Measurements from ENCODE around the gene EXPH5. TPM values are rescaled to one million over a fixed set of nuclear protein-coding genes. Genes with fewer than 3 reads are reported as not detected.

The EXPH5 gene
- total and polyA plus RNA-seq, 2 donors (not counting 1 experiment from before 2014, with no cell fraction given) = 0.12 to 0.37 TPM

DNA sequence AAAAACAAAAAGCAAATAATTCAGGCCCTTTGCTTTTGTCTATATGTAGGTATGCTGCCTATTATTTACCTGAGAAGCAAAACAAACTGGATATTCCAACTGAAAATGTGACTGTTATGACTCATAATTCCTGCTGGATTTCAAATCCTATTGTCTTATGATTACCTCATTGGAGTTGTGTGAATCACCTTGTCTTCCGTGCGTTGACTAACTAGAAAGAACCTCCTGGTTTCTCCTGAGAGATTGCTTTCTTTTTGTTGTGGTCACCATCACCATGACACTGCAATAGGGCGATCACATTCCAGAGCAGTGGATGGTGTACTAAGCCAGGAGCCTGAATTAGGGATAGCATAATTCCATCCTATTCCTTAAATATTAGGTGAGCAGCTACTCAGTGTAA, 23.0 kb upstream of the EXPH5 start:
- Mint-ChIP-seq H3K4me1 (no peaks in the 10 kb centered on the region), H3K27me3 (peaks cover 40% of the 10 kb centered on the region), H3K27ac (no peak overlapping the region), H3K9me3 (ENCODE audit: insufficient read depth) (no peaks in the 10 kb centered on the region), H3K4me3 (no peak overlapping the region)
- Histone ChIP-seq H3K9me3 (ENCODE audit: control extremely low read depth in 1 of 3, control insufficient read depth in 2 of 3, insufficient read depth in 1 of 3, low read length in 2 of 3) (no peaks in the 10 kb centered on the region), H4K20me1 (ENCODE audit: control insufficient read depth, insufficient read depth, low read length, poor library complexity, severe bottlenecking) (no peaks in the 10 kb centered on the region), H3K79me2 (ENCODE audit: control insufficient read depth, insufficient read depth, low read length) (no peaks in the 10 kb centered on the region), H3K9ac (ENCODE audit: low read length) (no peak overlapping the region), H2AFZ (ENCODE audit: insufficient read depth, low read depth, low read length, poor library complexity, severe bottlenecking) (no peak overlapping the region), H3K4me1 (ENCODE audit: control insufficient read depth in 2 of 2, insufficient read depth in 2 of 2, low read length in 2 of 2) (no peaks in the 10 kb centered on the region), H3K27ac (ENCODE audit: low read length in 2 of 2) (no peak overlapping the region), H3K4me2 (replicated peaks; ENCODE audit: low read depth, low read length, poor library complexity, severe bottlenecking) (no peak overlapping the region), H3K27me3 (replicated peaks in 1 of 4; ENCODE audit: control extremely low read depth in 1 of 4, control insufficient read depth in 3 of 4, insufficient read depth in 4 of 4, low read length in 3 of 4) (peaks cover 0 to 7% (median 0%) of the 10 kb centered on the region in 4 experiments), H3K4me3 (ENCODE audit: control extremely low read depth in 1 of 5, extremely low read depth in 1 of 5, insufficient read depth in 1 of 5, low read depth in 2 of 5, low read length in 4 of 5) (no peak overlapping the region), H3K36me3 (replicated peaks in 1 of 2; ENCODE audit: control extremely low read depth in 1 of 2, control insufficient read depth in 1 of 2, extremely low read depth in 1 of 2, insufficient read depth in 2 of 2, low read length in 1 of 2) (no peaks in the 10 kb centered on the region)
- DNase-seq (no peak), ATAC-seq (ENCODE audit: low read depth) (no peak)
- 83% methylated on average over 2 of the region's 3 CpGs for WGBS (ENCODE audit: insufficient coverage)
- ChIA-PET POLR2A (no interaction called here), CTCF (no interaction called here)
- intact Hi-C loops (cut with micrococcal nuclease) = no loop called here
- TF ChIP-seq, protein P1, sequence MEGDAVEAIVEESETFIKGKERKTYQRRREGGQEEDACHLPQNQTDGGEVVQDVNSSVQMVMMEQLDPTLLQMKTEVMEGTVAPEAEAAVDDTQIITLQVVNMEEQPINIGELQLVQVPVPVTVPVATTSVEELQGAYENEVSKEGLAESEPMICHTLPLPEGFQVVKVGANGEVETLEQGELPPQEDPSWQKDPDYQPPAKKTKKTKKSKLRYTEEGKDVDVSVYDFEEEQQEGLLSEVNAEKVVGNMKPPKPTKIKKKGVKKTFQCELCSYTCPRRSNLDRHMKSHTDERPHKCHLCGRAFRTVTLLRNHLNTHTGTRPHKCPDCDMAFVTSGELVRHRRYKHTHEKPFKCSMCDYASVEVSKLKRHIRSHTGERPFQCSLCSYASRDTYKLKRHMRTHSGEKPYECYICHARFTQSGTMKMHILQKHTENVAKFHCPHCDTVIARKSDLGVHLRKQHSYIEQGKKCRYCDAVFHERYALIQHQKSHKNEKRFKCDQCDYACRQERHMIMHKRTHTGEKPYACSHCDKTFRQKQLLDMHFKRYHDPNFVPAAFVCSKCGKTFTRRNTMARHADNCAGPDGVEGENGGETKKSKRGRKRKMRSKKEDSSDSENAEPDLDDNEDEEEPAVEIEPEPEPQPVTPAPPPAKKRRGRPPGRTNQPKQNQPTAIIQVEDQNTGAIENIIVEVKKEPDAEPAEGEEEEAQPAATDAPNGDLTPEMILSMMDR (IDR thresholded peaks at IDR 0.05) = no peak
- no peak for TF ChIP-seq EZH2 (IDR thresholded peaks at IDR 0.05; ENCODE audit: borderline replicate concordance, insufficient read depth, low read depth, low read length, poor library complexity, severe bottlenecking)

DNA sequence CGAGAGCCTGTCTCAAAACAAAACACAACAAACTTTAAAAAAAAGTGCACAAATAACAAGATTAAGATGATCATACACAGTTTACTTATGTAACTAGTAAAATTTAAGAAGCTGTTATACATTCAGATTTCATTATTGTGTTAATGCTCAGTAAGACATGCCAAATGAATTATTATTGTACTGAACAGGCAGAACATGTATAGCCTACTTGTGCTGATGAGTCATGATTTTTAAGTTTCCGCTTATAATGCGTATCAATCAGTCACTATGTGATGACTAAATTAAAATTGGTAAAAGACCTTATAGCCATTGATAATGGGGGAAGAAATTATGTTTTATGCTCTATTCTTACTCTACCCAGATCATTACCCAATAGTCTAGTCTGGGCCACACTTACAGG, 20.5 kb upstream of the EXPH5 start:
- Histone ChIP-seq H3K9ac (ENCODE audit: low read length) (no peak overlapping the region), H3K4me2 (replicated peaks; ENCODE audit: low read depth, low read length, poor library complexity, severe bottlenecking) (no peak overlapping the region), H3K79me2 (ENCODE audit: control insufficient read depth, insufficient read depth, low read length) (no peaks in the 10 kb centered on the region), H3K4me3 (ENCODE audit: control extremely low read depth in 1 of 5, extremely low read depth in 1 of 5, insufficient read depth in 1 of 5, low read depth in 2 of 5, low read length in 4 of 5) (no peak overlapping the region), H3K27ac (ENCODE audit: low read length in 2 of 2) (no peak overlapping the region), H3K4me1 (ENCODE audit: control insufficient read depth in 2 of 2, insufficient read depth in 2 of 2, low read length in 2 of 2) (no peaks in the 10 kb centered on the region), H3K27me3 (replicated peaks in 1 of 4; ENCODE audit: control extremely low read depth in 1 of 4, control insufficient read depth in 3 of 4, insufficient read depth in 4 of 4, low read length in 3 of 4) (no peaks in the 10 kb centered on the region), H3K9me3 (ENCODE audit: control extremely low read depth in 1 of 3, control insufficient read depth in 2 of 3, insufficient read depth in 1 of 3, low read length in 2 of 3) (no peaks in the 10 kb centered on the region), H2AFZ (ENCODE audit: insufficient read depth, low read depth, low read length, poor library complexity, severe bottlenecking) (no peak overlapping the region), H4K20me1 (ENCODE audit: control insufficient read depth, insufficient read depth, low read length, poor library complexity, severe bottlenecking) (no peaks in the 10 kb centered on the region), H3K36me3 (replicated peaks in 1 of 2; ENCODE audit: control extremely low read depth in 1 of 2, control insufficient read depth in 1 of 2, extremely low read depth in 1 of 2, insufficient read depth in 2 of 2, low read length in 1 of 2) (no peaks in the 10 kb centered on the region)
- ATAC-seq (ENCODE audit: low read depth) (no peak), DNase-seq (no peak)
- no peaks in the 10 kb centered on the region for H3K4me1 Mint-ChIP-seq
- H3K9me3 Mint-ChIP-seq (ENCODE audit: insufficient read depth) = no peaks in the 10 kb centered on the region
- H3K4me3 Mint-ChIP-seq = no peak overlapping the region
- H3K27ac Mint-ChIP-seq = no peak overlapping the region
- WGBS (ENCODE audit: insufficient coverage) = no CpG with 5 or more reads among the region's 3 CpGs
- no peak for TF ChIP-seq EZH2 (IDR thresholded peaks at IDR 0.05; ENCODE audit: borderline replicate concordance, insufficient read depth, low read depth, low read length, poor library complexity, severe bottlenecking)
- TF ChIP-seq, protein P1 (IDR thresholded peaks at IDR 0.05) = no peak
- POLR2A ChIA-PET = no interaction called here
- intact Hi-C loops (cut with micrococcal nuclease) = no loop called here
- peaks cover 30% of the 10 kb centered on the region for H3K27me3 Mint-ChIP-seq
- CTCF ChIA-PET = interaction anchor here (0.6 kb wide), 1 partner anchor 84 kb away, joined by 3 read pairs; no protein-coding TSS in a partner anchor
